Endothelial cell of umbilical vein (primary cell): Measurements from ENCODE around the gene C1QL4. TPM values are rescaled to one million over a fixed set of nuclear protein-coding genes. Genes with fewer than 3 reads are reported as not detected.
A peak's percentile ranks its signal among the peaks of the same experiment; 100 is the strongest.
"Not testable (repeated sequence)": the region's sequence is repeated elsewhere in the genome, so short reads cannot be mapped to it uniquely, and the experiment has no call there.

Source experiments
- Bru-seq: library from RNA; stranded (reverse); fragments of 400-500 nt; gene quantifications from one replicate; lab custom pipeline; 2021; lab: Mats Ljungman, UMichigan
- BruChase-seq, 2 experiments: library from RNA; stranded (reverse); fragments of 400-500 nt; gene quantifications; one replicate each; lab custom pipeline; 2021; lab: Mats Ljungman, UMichigan
- BruUV-seq: library from RNA; stranded (reverse); fragments of 400-500 nt; replicated peaks from 2 replicates; lab custom pipeline; 2021; lab: Mats Ljungman, UMichigan
- CTCF ChIA-PET: fragments of 300-600, 350-600 bp; sonication (Branson Sonifier 250); formaldehyde crosslinking; loops from one replicate; lab custom pipeline; 2021; ENCODE audit warnings: antibody characterized with exemption, inconsistent platforms; lab: Charles Lee
- POLR2A ChIA-PET: fragments of 300-600, 350-600 bp; sonication (Branson Sonifier 250); formaldehyde crosslinking; loops from one replicate; lab custom pipeline; 2021; ENCODE audit warnings: antibody characterized with exemption, inconsistent platforms; lab: Charles Lee
- DNase-seq: peaks from one replicate; pipeline ENCODE4 v3.0.0-alpha.2; 2011; ENCODE audit warnings: low read depth, low spot score
- FAIRE-seq: peaks from 2 replicates; lab custom pipeline; 2011; peaks lifted over from hg19 to GRCh38; lab: Jason Lieb, UNC
- H2AFZ ChIP-seq: 2 replicates; pipeline ENCODE4 v1.6.0; 2012; ENCODE audit warnings: low read depth, low read length, control low read depth, inconsistent platforms
- H3K27ac ChIP-seq: 2 replicates; pipeline ENCODE4 v1.5.1; 2011; ENCODE audit warnings: low read depth, mild to moderate bottlenecking, control low read depth, low read length, moderate library complexity; ENCODE audit not compliant: insufficient read depth
- H3K27me3 ChIP-seq, 2 experiments: 2 replicates each; pipeline versions ENCODE4 v1.6.0 to v1.6.1; 2011; ENCODE audit warnings: low read length in 2 of 2, mixed read lengths in 1 of 2; ENCODE audit not compliant: control insufficient read depth in 2 of 2, insufficient read depth in 2 of 2
- H3K36me3 ChIP-seq, 2 experiments: 2 replicates in 1 of 2; 3 replicates in 1 of 2; pipeline ENCODE4 v1.5.1; 2011; ENCODE audit warnings: low read length in 2 of 2, mild to moderate bottlenecking in 1 of 2, moderate library complexity in 1 of 2; ENCODE audit not compliant: control insufficient read depth in 2 of 2, insufficient read depth in 2 of 2; ENCODE audit errors: extremely low read depth in 1 of 2
- H3K4me1 ChIP-seq: 3 replicates; pipeline ENCODE4 v1.5.1; 2011; ENCODE audit warnings: mild to moderate bottlenecking, low read length; ENCODE audit not compliant: control insufficient read depth, insufficient read depth; ENCODE audit errors: extremely low read depth
- H3K4me2 ChIP-seq: 2 replicates; pipeline ENCODE4 v1.6.1; 2011; ENCODE audit warnings: low read length, control low read depth, mixed read lengths; ENCODE audit not compliant: insufficient read depth
- H3K4me3 ChIP-seq, 3 experiments: fragments of 200-600 bp in 1 of 3; sonication (generic), shearing (Covaris generic) in 1 of 3; replicated peaks in 1 of 3; 2 replicates each; pipeline ENCODE4 v1.5.1; 2011 to 2016; ENCODE audit warnings: control low read depth in 3 of 3, low read length in 3 of 3, mild to moderate bottlenecking in 2 of 3, inconsistent platforms in 1 of 3, low read depth in 1 of 3, moderate library complexity in 1 of 3; ENCODE audit not compliant: insufficient read depth in 1 of 3
- H3K79me2 ChIP-seq: 2 replicates; pipeline ENCODE4 v1.6.0; 2012; ENCODE audit warnings: low read length, inconsistent platforms; ENCODE audit not compliant: control insufficient read depth, insufficient read depth
- H3K9ac ChIP-seq: replicated peaks from 2 replicates; pipeline ENCODE3; 2011; ENCODE audit warnings: low read length, control low read depth; ENCODE audit not compliant: insufficient read depth; ENCODE audit errors: extremely low read depth
- H3K9me1 ChIP-seq: replicated peaks from 3 replicates; pipeline ENCODE4 v1.6.0; 2011; ENCODE audit warnings: mild to moderate bottlenecking, low read length; ENCODE audit not compliant: control insufficient read depth, insufficient read depth; ENCODE audit errors: extremely low read depth
- H3K9me3 ChIP-seq: replicated peaks from 2 replicates; pipeline ENCODE4 v1.5.1; 2012; ENCODE audit warnings: low read length, inconsistent platforms; ENCODE audit not compliant: control insufficient read depth, insufficient read depth
- H4K20me1 ChIP-seq: replicated peaks from 2 replicates; pipeline ENCODE3; 2011; ENCODE audit warnings: mild to moderate bottlenecking, low read length; ENCODE audit not compliant: control insufficient read depth, insufficient read depth; ENCODE audit errors: extremely low read depth
- CTCF ChIP-seq, 2 donors: IDR thresholded peaks; 1 replicate in 1 of 2; 2 replicates in 1 of 2; pipeline ENCODE4 v1.5.1; 2011; ENCODE audit warnings: low read length in 2 of 2, mild to moderate bottlenecking in 2 of 2, moderate library complexity in 2 of 2, control low read depth in 1 of 2, inconsistent platforms in 1 of 2, low read depth in 1 of 2; ENCODE audit not compliant: insufficient read depth in 1 of 2; ENCODE audit errors: extremely low read depth in 1 of 2
- EZH2 ChIP-seq: IDR thresholded peaks from 2 replicates; pipeline ENCODE4 v1.6.1; 2012; ENCODE audit warnings: borderline replicate concordance, low read depth, mild to moderate bottlenecking, moderate library complexity, low read length, inconsistent platforms; ENCODE audit not compliant: severe bottlenecking
- POLR2A ChIP-seq: IDR thresholded peaks from 2 replicates; pipeline ENCODE4 v1.6.1; 2012; ENCODE audit warnings: low read depth, mild to moderate bottlenecking, control low read depth, low read length
- dilution Hi-C: fragments of 300-500 bp; cut with MboI; formaldehyde crosslinking; loops from one replicate; pipeline ENCODE4 v1.15.0; 2019; ENCODE audit warnings: low sequenced_read_pairs; ENCODE audit not compliant: extremely low pct_ligation_motif_present
- intact Hi-C: fragments of 100-400 bp; cut with micrococcal nuclease; formaldehyde crosslinking; loops from one replicate; pipeline ENCODE4 v1.10.0; 2022
- long read RNA-seq: library from polyadenylated mRNA; stranded (forward); transcript quantifications from one replicate; pipeline ENCODE4 v2.0.0, GENCODE V29; 2021
- polyA minus RNA-seq, 3 experiments: library from RNA; depleted of rRNA, polyadenylated mRNA; stranded (reverse); fragments of >200 nt; gene quantifications; 1 replicate in 1 of 3; 2 replicates in 2 of 3; pipeline ENCODE4 v1.2.3, GENCODE V29; 2011
- polyA plus RNA-seq, 4 experiments: library from polyadenylated mRNA; depleted of rRNA in 3 of 4; stranded (reverse) in 3 of 4; unstranded in 1 of 4; fragments of >200 nt; gene quantifications; 2 replicates each; pipeline versions ENCODE4 v1.2.1 to v1.2.3, GENCODE V29; 2011 to 2012; ENCODE audit warnings: missing spikeins in 1 of 4
- total RNA-seq: library from RNA; stranded (reverse); gene quantifications from 2 replicates; pipeline ENCODE4 v1.2.3, GENCODE V29; 2021

The C1QL4 gene
- total RNA-seq (not detected in 2 replicates), polyA plus RNA-seq (not detected in 2 replicates), polyA minus RNA-seq (not detected in 2 replicates), Bru-seq, nascent RNA (not detected), BruChase-seq, experiment 1, labeled RNA remaining after a 6-hour chase (not detected), BruChase-seq, experiment 2, labeled RNA remaining after a 2-hour chase (percentile 20 among the genes with signal in this experiment)
- 0.03 TPM in 1 of 2 replicates, not detected in the other for polyA plus RNA-seq (2011; cell fraction: cytosol; rRNA removed)
- not detected in 2 replicates for polyA plus RNA-seq (2011; cell fraction: nucleus; rRNA removed)
- polyA plus RNA-seq (2012) = not detected in 2 replicates
- polyA minus RNA-seq (2011; cell fraction: cytosol; rRNA and poly(A)+ RNA removed) = 0.41 TPM
- polyA minus RNA-seq (2011; cell fraction: nucleus; rRNA and poly(A)+ RNA removed) = not detected in 2 replicates
- long read RNA-seq = 0 reads

- no peaks in the 10 kb centered on the region for H3K9me1 ChIP-seq
- H3K79me2 ChIP-seq = no peaks in the 10 kb centered on the region
- POLR2A ChIA-PET = interaction anchor here (0.7 kb wide), 1 partner anchor 14 kb away, joined by 3 read pairs; the partner anchor contains the start of gene TROAP
- H3K27ac ChIP-seq = no peak within 1 kb of the TSS
- H4K20me1 ChIP-seq = no peaks in the 10 kb centered on the region
- dilution Hi-C loops (no loop called here), intact Hi-C loops (loop anchor here (1.0 kb wide), 1 partner anchor 49 kb away; no protein-coding TSS in a partner anchor)
- peaks cover 59 to 70% of the 10 kb centered on the region in 2 experiments for H3K27me3 ChIP-seq
- H3K9ac ChIP-seq = no peak within 1 kb of the TSS
- peak within 1 kb of the TSS; percentile 75 for H2AFZ ChIP-seq
- H3K9me3 ChIP-seq = no peaks in the 10 kb centered on the region
- no peaks in the 10 kb centered on the region for H3K36me3 ChIP-seq
- TF ChIP-seq EZH2 = peak; percentile 84
- no peak for TF ChIP-seq POLR2A
- TF ChIP-seq CTCF (IDR thresholded peaks at IDR 0.05; ENCODE audit: extremely low read depth in 1 of 2, insufficient read depth in 1 of 2, low read depth in 1 of 2, low read length in 2 of 2) = peak; percentile 64 to 97
- no peaks in the 10 kb centered on the region for H3K4me1 ChIP-seq
- FAIRE-seq (peak; percentile 48), DNase-seq (peak; percentile 69)
- H3K4me3 ChIP-seq = peak within 1 kb of the TSS in 1 of 3 experiments; percentile 20
- CTCF ChIA-PET = interaction anchor here (0.8 to 9.0 kb wide), 5 partner anchors 12 to 244 kb away, joined by 3 to 280 read pairs (median 25); partner anchors contain the start of gene DNAJC22
- BruUV-seq = no TSS peak
- H3K4me2 ChIP-seq = peak within 1 kb of the TSS; percentile 28
These were observed at the start of gene C1QL4 for GRCh38 chr12:49336645-49337584. Gene C1QL4, minus strand, starts transcription at chr12:49337188. Its CDS starts 711 bp downstream, at chr12:49336477.

- H3K9me3 ChIP-seq, POLR2A ChIA-PET, H3K27me3 ChIP-seq, dilution Hi-C loops, H3K36me3 ChIP-seq, H4K20me1 ChIP-seq, H3K4me3 ChIP-seq, H3K4me1 ChIP-seq, H3K9ac ChIP-seq, H2AFZ ChIP-seq, DNase-seq, H3K4me2 ChIP-seq, H3K27ac ChIP-seq, H3K9me1 ChIP-seq, FAIRE-seq, BruUV-seq, intact Hi-C loops: not testable (repeated sequence)
- H3K79me2 ChIP-seq = peaks cover 94% of the 10 kb centered on the region
- CTCF ChIA-PET = interaction anchor here (1.0 to 2.0 kb wide), 3 partner anchors 21 to 81 kb away, joined by 3 to 8 read pairs (median 4); no protein-coding TSS in a partner anchor
These were observed 43.2 kb upstream of the C1QL4 start for GRCh38 chr12:49380184-49380583.
